Esophagus muscularis mucosa (tissue), 4 donors: ENCODE results near the gene TRIM9. TPM values are rescaled to one million over a fixed set of nuclear protein-coding genes. Genes with fewer than 3 reads are reported as not detected.

Experiments used
- DNase-seq: peaks from one replicate; pipeline ENCODE4 v3.0.0-alpha.2; 2017; ENCODE audit errors: extremely low spot score
- H3K27ac ChIP-seq, 4 donors: fragments of 200-600 bp; sonication (generic); replicated peaks in 1 of 4; 1 replicate in 3 of 4; 2 replicates in 1 of 4; pipeline ENCODE4 v1.5.1; 2016 to 2019; ENCODE audit warnings: mild to moderate bottlenecking in 1 of 4
- H3K27me3 ChIP-seq, 4 donors: fragments of 200-600 bp; sonication (generic); one replicate each; pipeline versions ENCODE4 v1.5.1 to v1.6.0; 2016 to 2019
- H3K36me3 ChIP-seq, 4 donors: fragments of 200-600 bp; sonication (generic); one replicate each; pipeline ENCODE4 v1.5.1; 2016 to 2019
- H3K4me1 ChIP-seq, 4 donors: fragments of 200-600 bp; sonication (generic); one replicate each; pipeline ENCODE4 v1.5.1; 2016 to 2019
- H3K4me3 ChIP-seq, 4 donors: fragments of 200-600 bp; sonication (generic); 1 replicate in 2 of 4; 2 replicates in 2 of 4; pipeline ENCODE4 v1.5.1; 2016 to 2019; ENCODE audit warnings: mild to moderate bottlenecking in 4 of 4, moderate library complexity in 1 of 4
- H3K9me3 ChIP-seq, 4 donors: fragments of 200-600 bp; sonication (generic); 1 replicate in 3 of 4; 2 replicates in 1 of 4; pipeline ENCODE4 v1.5.1; 2016 to 2019
- CTCF ChIP-seq, 3 experiments: fragments of 200-600 bp in 2 of 3; fragments of 450-650 bp in 1 of 3; sonication (generic) in 2 of 3; IDR thresholded peaks; one replicate each; pipeline ENCODE4 v1.5.1; 2017 to 2019; ENCODE audit warnings: antibody characterized with exemption in 3 of 3, mild to moderate bottlenecking in 2 of 3, moderate library complexity in 1 of 3
- EP300 ChIP-seq: sonication (generic); formaldehyde crosslinking; IDR thresholded peaks from one replicate; pipeline ENCODE4 v1.6.1; 2017; ENCODE audit warnings: antibody characterized with exemption
- POLR2A ChIP-seq: fragments of 450-650 bp; IDR thresholded peaks from one replicate; pipeline ENCODE4 v1.6.1; 2017; ENCODE audit warnings: antibody characterized with exemption, moderate library complexity, mild to moderate bottlenecking, low read depth
- POLR2AphosphoS5 ChIP-seq, 2 donors: sonication (generic); formaldehyde crosslinking; IDR thresholded peaks; one replicate each; pipeline ENCODE4 v1.6.1; 2017; ENCODE audit warnings: antibody characterized with exemption in 2 of 2
- WGBS: methylation state at CpG from one replicate; pipeline ENCODE4 v1.1.5; 2018; 5-methylcytosine and 5-hydroxymethylcytosine counted together
- intact Hi-C: fragments of 100-400 bp; cut with DNase I; formaldehyde crosslinking; loops from one replicate; pipeline ENCODE4 v1.15.1; 2023
- total RNA-seq, 4 donors: library from RNA; depleted of rRNA; stranded (reverse); fragments of >200 nt; gene quantifications; one replicate each; pipeline versions ENCODE4 v1.1.0 to v1.2.1, GENCODE V29; 2016

TRIM9 gene
- total RNA-seq, 4 donors from 2014 or later, result 0.58 to 1.7 (median 0.76) TPM

GRCh38 chr14:50929506-50929905, 165.4 kb downstream of the TRIM9 start:
- Histone ChIP-seq H3K36me3 (peaks cover 0 to 48% (median 15%) of the 10 kb centered on the region in 4 donors), H3K9me3 (no peaks in the 10 kb centered on the region), H3K4me3 (no peak overlapping the region), H3K27ac (no peak overlapping the region), H3K27me3 (no peaks in the 10 kb centered on the region), H3K4me1 (no peaks in the 10 kb centered on the region)
- no peak for DNase-seq
- 91% methylated on average over 2 of the region's 2 CpGs for WGBS
- TF ChIP-seq POLR2A (no peak), POLR2AphosphoS5 (IDR thresholded peaks at IDR 0.05) (no peak), EP300 (no peak), CTCF (IDR thresholded peaks at IDR 0.05) (no peak)
- intact Hi-C loops, result no loop called here

- no peaks in the 10 kb centered on the region for H3K4me1 ChIP-seq
- 87% methylated on average over 6 of the region's 6 CpGs for WGBS
- H3K27ac ChIP-seq, result no peak overlapping the region
- peak; percentile 80 for DNase-seq
- no peaks in the 10 kb centered on the region for H3K27me3 ChIP-seq
- no peaks in the 10 kb centered on the region for H3K9me3 ChIP-seq
- peaks cover 0 to 46% (median 19%) of the 10 kb centered on the region in 4 donors for H3K36me3 ChIP-seq
- no peak overlapping the region for H3K4me3 ChIP-seq
- TF ChIP-seq CTCF (IDR thresholded peaks at IDR 0.05) (no peak), POLR2A (no peak), EP300 (no peak), POLR2AphosphoS5 (IDR thresholded peaks at IDR 0.05) (no peak)
- intact Hi-C loops, result no loop called here
These were observed 166.8 kb downstream of the TRIM9 start for GRCh38 chr14:50928002-50928635.

GRCh38 chr14:50926851-50927386, 168.0 kb downstream of the TRIM9 start:
- no peaks in the 10 kb centered on the region for H3K27me3 ChIP-seq
- H3K9me3 ChIP-seq, result no peaks in the 10 kb centered on the region
- WGBS, result 76% methylated on average over 3 of the region's 3 CpGs
- H3K4me1 ChIP-seq, result no peaks in the 10 kb centered on the region
- peak; percentile 62 for DNase-seq
- H3K27ac ChIP-seq, result no peak overlapping the region
- intact Hi-C loops, result no loop called here
- TF ChIP-seq CTCF (IDR thresholded peaks at IDR 0.05), result no peak
- no peak for TF ChIP-seq POLR2A
- TF ChIP-seq POLR2AphosphoS5 (IDR thresholded peaks at IDR 0.05), result no peak
- TF ChIP-seq EP300, result no peak
- no peak overlapping the region for H3K4me3 ChIP-seq
- H3K36me3 ChIP-seq, result peaks cover 0 to 49% (median 22%) of the 10 kb centered on the region in 4 donors

Other genes starting within 250 kb of the TRIM9 start
- gene ABHD12B, start 223.1 kb downstream of the TRIM9 start, total RNA-seq, result not detected
- gene PYGL, start 150.6 kb downstream of the TRIM9 start, total RNA-seq, result 10 to 100 TPM; 15.0 to 28.5 (median 20.6) TPM
- gene TMX1, start 145.1 kb upstream of the TRIM9 start, total RNA-seq, result 10 to 100 TPM; 17.6 to 24.1 (median 22.6) TPM